ENCODE measurements around the gene SPRYD4.
"Not testable (repeated sequence)": the region's sequence is repeated elsewhere in the genome, so short reads cannot be mapped to it uniquely, and the experiment has no call there.

SPRYD4 gene

DNA sequence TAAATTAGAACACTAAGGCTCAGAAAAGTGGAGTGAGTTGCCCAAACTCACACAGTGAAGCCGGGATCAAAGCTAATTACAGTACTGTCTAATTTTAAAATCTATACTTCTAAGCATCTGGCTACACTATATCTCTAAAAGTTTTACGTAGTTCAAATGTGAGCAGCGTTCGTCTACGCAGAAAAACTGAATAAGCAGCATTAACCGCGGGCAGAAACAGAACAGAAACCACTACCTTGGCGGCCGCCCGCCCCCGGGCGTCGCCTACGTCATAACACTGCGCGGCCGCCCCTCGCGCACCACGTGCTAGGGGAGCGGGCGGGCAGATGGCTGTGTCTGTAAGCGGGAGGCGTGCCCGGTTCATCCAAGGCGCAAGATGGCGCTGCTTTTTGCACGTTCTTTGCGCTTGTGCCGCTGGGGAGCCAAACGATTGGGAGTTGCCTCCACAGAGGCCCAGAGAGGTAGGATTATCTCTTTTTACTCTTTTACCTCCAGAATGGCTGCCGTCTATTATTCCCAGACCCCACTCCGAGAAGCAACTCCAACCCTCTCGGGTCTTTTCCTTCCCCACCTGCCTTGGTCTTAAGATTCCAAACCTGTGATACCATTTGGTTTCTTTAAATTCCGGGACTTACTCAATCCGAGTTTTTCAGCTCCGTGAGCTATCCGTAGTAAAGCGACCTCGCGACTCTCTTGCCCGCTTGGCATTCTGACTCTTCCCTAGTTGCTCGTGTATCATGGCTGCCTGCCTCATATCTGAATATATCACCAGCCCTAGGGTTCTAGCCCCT is at the start of gene SPRYD4:
Gene SPRYD4, plus strand, starts transcription at position 363 of the 791 bp plus-strand sequence. Its CDS starts 14 bp downstream, at position 377.
- DNase-seq (ENCODE audit: low read depth) = peak; percentile 80

DNA sequence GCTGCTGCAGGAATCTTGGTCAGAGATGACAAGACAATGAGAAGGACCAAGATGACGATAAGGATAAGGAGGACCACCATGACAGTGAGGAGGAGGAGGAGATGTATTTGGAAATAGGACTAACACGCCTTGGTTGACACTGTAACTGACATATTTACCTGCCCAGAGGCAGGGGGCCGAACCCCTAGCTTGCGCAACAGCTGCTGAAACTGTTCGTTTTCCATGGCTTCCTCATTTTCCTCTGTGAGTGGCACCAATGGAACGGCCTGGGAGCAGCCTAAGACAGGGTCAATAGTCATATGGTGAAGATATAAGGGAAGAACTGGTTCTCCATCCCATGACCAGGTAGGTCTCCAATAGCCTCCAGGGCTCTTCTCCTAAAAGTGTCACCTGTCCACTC is 48.0 kb upstream of the SPRYD4 start:
- no peak for DNase-seq (ENCODE audit: low read depth)

DNA sequence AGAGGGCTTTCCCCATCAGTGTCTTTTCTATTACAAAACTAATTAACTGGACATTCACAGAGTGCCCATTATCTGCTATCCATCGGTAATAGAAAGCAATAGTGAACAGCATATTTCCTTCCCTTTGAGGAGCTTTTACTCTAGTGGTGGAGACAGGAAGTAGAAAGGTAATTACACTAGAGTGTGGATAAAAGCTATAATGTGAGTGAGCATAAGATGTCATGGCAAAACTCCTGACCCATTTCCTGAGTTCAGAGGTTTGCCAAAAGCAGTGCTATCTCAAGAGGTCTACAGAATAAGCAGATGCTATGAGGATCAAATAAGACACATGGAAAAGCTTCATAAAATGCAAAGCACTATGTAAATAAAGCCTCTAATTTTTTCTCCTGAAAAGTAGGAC is 43.2 kb upstream of the SPRYD4 start:
- DNase-seq (ENCODE audit: low read depth) = no peak

DNA sequence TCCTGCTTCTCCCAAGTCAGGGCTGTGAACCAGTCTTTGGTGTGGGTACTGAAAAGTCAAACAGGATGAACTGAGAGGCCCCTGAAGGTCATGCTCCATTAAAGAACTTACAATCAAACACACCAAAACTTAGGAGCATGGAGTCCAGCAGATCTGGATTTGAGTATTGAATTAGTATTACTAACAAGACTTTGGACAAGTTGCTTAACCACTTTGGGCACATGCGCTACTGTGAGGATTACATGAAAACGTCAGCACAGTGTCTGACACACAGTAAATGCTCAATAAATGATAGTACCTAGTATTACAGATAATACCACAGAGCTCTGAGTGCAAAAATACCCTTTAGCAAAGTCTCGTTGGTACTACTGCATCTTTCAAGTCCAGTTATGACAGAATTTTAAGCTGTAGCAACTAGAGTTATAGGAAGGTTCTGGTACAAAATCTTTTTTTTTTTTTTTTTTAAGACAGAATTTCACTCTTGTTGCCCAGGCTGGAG is 42.4 kb upstream of the SPRYD4 start:
- no peak for DNase-seq (ENCODE audit: low read depth)

DNA sequence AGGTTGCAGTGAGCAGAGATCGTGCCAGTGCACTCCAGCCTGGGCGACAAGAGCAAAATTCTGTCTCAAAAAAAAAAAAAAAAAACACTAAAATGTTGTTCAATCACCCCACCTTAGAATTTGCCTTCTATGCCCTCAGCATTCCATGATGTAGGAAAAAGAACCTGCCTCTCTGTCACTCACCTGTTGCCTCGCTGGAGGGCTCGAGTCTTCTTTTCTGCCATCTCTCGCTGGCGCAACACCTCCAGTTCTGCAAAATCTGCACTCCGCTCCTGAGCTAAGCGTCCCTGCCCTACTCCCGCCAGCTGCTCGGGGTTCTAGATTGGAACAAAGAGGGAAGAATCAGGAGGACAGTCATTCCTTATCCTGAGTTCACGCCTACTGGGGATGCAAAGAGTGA is 37.1 kb upstream of the SPRYD4 start:
- no peak for DNase-seq (ENCODE audit: low read depth)

DNA sequence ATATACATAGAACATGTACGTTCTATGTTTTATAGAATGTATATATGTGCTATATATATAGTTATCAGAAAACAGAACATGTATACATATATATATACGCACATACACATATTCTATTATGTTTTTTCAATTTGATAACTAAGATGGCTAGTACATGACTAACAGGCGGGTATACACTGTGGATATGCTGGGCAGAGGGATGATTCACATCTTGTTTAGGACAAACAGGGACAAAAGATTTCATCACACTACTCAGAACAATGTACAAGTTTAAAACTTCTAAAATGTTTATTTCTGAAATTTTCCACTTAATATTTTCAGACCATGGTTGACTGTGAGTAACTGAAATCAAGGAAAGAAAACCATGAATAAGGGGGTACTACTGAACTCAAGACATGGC is 36.5 kb upstream of the SPRYD4 start:
- DNase-seq (ENCODE audit: low read depth) = no peak

DNA sequence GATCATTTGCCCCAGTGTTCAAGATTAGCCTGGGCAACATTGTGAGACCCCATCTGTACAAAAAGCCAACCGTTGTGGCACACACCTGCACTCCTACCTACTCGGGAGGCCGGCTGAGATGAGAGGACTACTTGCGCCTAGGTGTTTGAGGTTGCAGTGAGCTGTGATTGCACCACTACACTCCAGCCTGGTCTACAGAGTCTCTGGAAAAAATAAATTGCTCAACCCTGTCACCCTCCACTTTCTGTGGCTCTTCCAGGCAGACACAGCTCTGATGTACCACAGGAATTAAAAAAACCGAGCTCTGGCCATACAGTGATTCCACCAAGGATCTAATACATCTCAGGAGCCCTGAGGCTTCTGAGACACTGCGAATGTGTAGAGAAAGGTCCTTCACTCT is 33.5 kb upstream of the SPRYD4 start:
- DNase-seq (ENCODE audit: low read depth) = no peak

DNA sequence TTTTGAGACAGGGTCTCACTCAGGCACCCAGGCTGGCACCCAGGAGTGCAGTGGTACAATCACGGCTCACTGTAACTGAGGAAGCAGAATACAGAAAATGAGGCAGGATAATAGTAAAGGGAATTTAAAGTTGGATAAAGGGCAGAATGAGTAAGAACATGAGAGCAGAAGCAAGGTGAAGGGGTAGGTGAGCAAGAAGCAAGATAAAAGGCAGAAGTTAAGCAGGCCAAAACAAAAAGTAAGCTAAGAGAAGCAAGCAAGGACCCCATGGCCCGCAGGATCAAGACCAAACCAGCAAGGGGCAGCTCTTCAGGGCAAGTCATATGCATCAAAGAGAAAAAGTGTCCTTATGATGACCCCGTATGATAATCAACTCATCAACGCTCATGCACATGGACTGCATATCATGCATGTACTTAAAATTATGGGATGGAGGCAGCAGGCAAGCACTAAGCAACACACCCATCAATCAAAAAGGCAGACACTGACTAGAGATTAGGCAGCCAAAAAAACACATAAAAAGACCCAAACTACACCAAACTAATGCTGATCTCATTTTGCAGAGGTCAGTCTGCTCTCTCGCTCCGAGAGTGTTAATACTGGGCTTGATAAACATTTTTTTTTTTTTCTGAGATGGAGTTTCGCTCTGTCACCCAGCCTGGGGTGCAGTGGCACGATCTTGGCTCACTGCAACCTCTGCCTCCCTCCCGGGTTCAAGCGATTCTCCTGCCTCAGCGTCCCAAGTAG is 30.8 kb upstream of the SPRYD4 start:
- no peak for DNase-seq (ENCODE audit: low read depth)

DNA sequence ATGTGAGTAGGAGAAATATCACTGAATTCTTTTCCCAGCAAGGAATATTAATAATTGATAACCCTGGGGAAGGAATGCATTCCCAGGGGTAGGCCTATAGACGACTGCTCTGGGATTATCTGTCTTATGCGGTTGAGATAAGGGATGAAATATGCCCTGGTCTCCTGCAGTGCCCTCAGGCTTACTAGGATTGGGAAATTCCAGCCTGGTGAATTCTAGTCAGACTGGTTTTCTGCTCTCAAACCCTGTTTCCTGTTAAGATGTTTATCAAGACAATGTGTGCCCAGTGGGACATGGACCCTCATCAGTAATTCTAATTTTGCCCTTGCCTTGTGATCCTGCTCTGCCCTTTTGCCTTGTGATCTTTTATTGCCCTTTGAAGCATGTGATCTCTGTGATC is 25.2 kb upstream of the SPRYD4 start:
- not testable (repeated sequence) for DNase-seq (ENCODE audit: low read depth)

DNA sequence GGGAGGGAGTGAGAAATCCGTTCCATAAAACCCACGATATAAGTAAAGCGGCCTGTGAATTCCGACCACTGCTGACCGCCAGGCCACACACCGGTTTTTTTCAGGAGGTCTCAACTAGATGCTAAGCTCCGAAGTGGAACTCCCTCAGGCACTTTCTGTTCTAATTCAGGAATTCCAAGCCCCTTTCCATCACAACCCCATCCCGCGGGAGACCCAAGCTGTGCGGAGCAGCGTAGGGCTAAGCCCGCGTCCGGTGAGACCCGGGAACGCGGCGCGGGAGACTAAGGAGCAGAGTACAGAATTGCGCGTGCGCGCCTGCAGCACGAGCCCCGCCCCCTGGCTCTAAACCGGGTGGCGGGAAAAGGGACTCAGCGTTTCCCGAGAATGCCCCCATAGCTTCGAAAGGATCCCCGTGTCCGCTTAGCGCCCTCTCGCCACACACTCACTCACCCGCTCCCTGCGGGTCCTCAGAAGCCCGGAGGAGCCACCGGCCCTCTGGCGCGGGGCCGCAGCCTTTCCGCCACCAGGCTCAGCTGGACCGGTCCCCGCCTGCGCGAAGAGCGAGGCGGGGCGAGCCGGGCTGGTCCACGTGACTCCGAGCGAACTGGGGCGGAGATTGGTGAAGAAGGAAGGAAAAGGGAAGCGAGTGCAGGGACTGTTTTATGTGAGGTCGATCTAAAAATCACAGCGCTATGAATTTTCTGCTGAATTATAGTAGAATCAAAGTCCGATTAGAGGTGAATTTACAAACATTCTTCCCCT is 19.3 kb upstream of the SPRYD4 start, which contains the start of gene TIMELESS:
Gene TIMELESS, minus strand, starts transcription at position 567 of the 762 bp plus-strand sequence. CDS start 15,256 bp downstream, outside the sequence.
- DNase-seq (ENCODE audit: low read depth) = peak; percentile 75

DNA sequence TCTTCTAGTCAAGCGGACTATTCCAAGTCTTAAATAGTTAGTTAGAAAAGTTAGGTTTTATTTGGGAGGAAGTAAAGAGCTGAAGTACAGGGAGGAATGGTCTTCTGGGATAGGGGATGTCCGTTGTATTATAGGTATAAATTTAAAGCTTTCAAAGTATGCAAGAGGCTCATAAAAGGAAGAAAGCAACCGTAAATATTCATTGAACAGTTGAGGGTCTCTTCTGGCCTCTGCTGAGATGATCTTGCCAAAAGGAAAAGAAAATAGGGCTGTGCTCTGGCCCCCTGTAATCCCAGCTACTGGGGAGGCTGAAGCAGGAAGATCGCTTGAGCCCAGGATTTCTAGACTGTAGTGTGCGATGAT is 18.8 kb upstream of the SPRYD4 start:
- DNase-seq (ENCODE audit: low read depth) = no peak

DNA sequence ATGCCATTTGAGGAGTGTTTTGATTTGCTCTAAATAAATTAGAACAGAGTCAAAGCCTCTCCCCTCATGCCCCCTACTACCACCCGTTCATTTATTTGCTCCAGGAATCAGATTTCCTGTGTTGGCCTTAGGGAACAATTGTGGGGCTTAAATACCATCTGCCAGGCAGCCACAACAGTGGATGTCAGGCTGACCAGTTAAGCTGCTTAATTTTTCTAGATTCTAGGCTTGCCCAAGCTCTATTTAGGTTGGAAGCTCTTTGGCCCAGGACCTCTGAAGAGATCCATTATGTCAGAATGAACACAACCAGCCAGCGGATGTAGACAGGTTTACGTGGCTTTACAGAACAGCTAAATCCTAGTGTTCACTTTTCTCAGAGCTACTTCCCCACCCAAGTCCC is 18.1 kb upstream of the SPRYD4 start:
- DNase-seq (ENCODE audit: low read depth) = no peak

DNA sequence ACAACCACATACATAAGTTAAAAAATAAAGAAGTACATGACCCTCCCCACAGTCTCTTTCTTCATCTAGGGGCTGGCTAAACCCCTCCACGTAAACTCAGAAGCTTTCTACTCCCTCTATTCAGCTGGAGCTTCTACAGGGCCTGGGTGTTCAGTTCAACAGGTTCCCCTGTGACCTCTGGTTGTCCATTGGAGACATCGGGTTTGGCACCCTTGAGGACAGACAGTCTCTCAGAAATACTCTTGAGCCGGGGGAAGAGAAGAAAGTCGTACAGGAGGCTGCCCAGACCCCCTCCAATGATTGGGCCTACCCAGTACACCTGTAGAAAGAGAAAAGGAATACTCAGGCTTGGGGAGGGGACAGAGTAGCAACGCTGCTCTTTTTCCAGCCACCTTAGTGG is 17.2 kb upstream of the SPRYD4 start:
- DNase-seq (ENCODE audit: low read depth) = no peak

DNA sequence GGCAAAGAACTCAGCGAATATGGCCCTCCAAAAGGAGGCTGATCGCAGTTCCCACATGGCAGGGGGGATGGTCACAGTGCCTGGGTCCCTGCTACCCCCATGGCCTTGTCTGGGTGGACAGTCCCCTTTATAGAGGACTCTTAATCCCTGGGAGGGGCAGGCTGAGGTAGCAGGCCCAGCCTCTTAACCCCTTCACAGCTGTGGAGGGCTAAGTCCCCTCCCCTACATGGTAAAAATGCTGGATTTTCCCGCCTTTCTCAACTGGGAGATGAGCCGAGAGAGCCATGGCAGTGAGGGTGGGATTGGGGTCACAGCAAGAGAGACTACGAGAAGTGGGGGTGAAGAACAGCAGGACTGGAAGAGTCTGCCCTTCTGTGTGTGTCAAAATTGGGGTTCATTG is 13.8 kb upstream of the SPRYD4 start, which contains the start of gene MIP:
Gene MIP, minus strand, starts transcription at position 101 of the 400 bp plus-strand sequence. Its CDS starts 44 bp downstream, at position 57.
- DNase-seq (ENCODE audit: low read depth) = no peak

DNA sequence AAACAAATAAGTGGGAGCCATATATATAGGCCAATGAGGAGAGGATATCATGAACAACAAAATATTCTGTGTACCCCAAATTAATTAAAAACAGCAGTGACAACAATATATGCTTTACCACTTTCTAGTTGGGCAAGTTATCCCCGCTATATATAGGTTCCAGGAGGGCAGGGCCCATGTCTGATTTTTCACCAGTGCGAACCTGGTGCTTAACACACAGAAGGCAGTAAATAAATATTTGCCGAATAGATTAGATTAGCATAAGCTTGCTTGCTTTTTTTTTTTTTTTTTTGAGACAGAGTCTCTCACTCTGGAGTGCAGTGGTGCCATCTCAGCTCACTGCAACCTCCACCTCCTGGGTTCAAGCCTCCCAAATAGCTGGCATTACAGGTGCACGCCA is 10.6 kb upstream of the SPRYD4 start:
- no peak for DNase-seq (ENCODE audit: low read depth)

DNA sequence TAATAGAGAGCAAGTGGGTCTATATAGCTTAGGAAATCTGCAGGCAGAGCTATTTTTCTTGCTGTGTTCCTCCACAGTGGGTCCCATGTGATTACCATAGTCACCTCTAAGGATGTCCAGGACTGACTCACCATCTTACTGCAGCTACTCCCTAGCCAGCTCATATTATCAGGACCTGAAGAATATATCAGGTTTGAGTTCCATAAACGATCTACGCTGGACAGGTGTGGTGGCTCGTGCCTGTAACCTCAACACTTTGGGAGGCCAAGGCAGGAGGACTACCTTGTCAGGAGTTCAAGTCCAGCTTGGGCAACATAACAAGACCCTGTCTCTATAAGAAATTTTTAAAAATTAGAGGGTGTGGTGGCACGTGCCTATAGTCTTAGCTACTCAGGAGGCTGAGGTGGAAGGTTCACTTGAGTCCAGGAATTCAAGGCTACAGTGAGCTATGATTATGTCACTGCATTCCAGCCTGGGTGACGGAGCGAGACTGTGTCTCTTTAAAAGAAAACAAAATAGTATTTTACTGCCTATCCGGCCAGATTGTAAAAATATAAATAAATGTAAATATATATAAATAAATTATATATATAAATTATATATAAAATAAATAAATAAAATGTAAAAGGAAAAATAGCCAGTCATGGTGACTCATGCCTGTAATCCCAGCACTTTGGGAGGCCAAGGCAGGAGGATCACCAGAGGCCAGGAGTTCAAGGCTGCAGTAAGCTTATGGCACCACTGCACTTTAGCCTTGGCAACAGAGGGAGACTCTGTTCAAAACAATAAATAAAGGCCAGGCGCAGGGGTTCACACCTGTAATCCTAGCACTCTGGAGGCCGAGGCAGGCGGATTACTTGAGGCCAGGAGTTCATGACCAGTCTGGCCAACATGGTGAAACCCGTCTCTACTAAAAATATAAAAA is 6.9 kb upstream of the SPRYD4 start:
- DNase-seq (ENCODE audit: low read depth) = no peak

DNA sequence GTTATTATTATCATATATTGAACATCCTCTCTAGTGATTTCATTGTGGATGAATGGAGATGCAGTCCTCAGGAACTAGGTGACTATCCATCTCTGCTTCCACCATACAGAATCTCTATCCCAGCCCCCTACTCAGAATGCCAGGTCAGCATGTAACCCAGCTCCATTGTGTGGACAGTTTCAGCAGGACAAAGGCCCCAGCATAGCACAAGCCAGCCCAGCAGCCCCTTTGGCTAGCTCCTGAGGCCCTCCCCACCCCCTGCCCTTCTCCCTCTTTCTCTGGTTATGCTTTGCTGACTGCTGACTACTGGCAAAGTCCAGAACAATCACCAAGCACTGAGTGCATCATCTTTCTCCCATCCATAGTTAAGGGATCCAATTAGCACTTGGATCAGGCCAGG is 5.8 kb upstream of the SPRYD4 start:
- no peak for DNase-seq (ENCODE audit: low read depth)

DNA sequence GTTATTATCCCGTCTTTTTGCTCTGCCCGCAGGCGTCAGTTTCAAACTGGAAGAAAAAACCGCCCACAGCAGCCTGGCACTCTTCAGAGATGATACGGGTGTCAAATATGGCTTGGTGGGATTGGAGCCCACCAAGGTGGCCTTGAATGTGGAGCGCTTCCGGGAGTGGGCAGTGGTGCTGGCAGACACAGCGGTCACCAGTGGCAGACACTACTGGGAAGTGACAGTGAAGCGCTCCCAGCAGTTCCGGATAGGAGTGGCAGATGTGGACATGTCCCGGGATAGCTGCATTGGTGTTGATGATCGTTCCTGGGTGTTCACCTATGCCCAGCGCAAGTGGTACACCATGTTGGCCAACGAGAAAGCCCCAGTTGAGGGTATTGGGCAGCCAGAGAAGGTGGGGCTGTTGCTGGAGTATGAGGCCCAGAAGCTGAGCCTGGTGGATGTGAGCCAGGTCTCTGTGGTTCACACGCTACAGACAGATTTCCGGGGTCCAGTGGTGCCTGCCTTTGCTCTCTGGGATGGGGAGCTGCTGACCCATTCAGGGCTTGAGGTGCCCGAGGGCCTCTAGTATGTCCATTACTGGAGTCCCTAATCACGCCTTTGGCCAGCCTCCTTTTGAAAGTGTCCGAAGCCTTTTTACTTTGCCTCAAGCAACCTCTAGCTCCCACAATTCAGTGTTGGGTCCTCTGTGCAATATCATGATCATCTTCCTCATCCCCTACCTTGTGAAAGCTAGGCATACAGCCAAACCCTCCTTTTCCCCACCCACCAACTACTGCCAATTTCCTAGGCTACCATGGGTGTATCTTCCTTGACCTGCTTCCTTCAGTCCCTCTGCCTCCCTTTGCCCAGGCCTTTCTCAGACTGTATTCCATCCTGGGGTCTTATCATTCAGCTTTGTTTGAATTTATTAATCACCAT is 891 bp downstream of the SPRYD4 start:
- DNase-seq (ENCODE audit: low read depth) = no peak

DNA sequence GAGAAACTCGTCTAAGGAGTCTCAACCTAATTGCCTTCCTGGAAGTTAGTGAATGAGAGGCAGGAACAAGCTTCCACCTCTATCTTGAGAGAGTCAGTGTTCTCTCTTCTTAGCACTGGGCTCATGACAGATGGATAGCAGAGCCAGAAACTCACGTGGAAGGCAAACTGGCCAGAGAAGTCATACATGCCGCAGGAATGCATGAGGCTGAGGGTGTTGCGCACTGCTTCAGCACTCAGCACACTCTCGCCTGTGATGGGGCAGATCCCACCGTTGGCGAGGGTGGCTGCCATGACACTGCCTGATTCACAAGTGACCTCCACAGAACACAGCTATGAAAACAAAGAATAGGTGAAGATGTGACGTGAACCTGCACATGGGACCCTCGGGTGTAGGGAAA is 6.0 kb downstream of the SPRYD4 start:
- no peak for DNase-seq (ENCODE audit: low read depth)

DNA sequence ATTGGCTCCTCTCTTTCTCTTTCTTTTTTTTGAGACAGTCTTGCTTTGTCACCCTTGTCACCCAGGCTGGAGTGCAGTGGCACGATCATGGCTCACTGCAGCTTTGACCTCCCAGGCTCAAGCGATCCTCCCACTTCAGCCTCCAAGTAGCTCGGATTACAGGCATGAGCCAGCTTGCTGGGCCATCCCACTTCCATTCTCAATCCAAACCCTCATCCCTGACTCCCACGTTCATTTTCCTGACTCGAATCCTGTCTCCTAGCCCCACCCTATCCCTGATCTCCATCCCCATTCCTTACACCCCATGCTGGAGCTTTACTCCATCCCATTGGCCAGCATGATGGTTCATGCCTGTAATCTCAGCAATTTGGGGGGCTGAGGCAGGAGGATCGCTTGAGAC is 7.8 kb downstream of the SPRYD4 start:
- no peak for DNase-seq (ENCODE audit: low read depth)
